Heart right ventricle (tissue), 16 donors: Measurements from ENCODE around the gene MYZAP. TPM values are rescaled to one million over a fixed set of nuclear protein-coding genes. Genes with fewer than 3 reads are reported as not detected.

ENCODE experiments used
- ATAC-seq, 8 donors: fragments of 200-7000 bp; cut with Tn5 transposase; one replicate each; pipeline ENCODE4 v1.9.1; 2020; ENCODE audit warnings: mild to moderate bottlenecking in 8 of 8, moderate library complexity in 8 of 8, moderate number of reproducible peaks in 1 of 8
- DNase-seq, 2 donors: peaks; one replicate each; pipeline ENCODE4 v3.0.0-alpha.2; 2020
- H3K27ac ChIP-seq, 10 donors: fragments of 200-600 bp; sonication (generic) in 2 of 10; one replicate each; pipeline versions ENCODE4 v1.5.0 to v1.8.0; 2020 to 2022; ENCODE audit warnings: mild to moderate bottlenecking in 3 of 10
- H3K27me3 ChIP-seq, 7 donors: fragments of 200-600 bp; one replicate each; pipeline ENCODE4 v1.8.0; 2021 to 2022; ENCODE audit warnings: mild to moderate bottlenecking in 2 of 7
- H3K36me3 ChIP-seq, 9 donors: fragments of 200-600 bp; sonication (generic) in 1 of 9; one replicate each; pipeline versions ENCODE4 v1.5.0 to v1.8.0; 2020 to 2022; ENCODE audit warnings: mild to moderate bottlenecking in 2 of 9
- H3K4me1 ChIP-seq, 9 donors: fragments of 200-600 bp; sonication (generic) in 1 of 9; one replicate each; pipeline versions ENCODE4 v1.5.0 to v1.8.0; 2020 to 2022; ENCODE audit warnings: mild to moderate bottlenecking in 4 of 9
- H3K4me3 ChIP-seq, 10 donors: fragments of 200-600 bp; sonication (generic) in 2 of 10; one replicate each; pipeline versions ENCODE4 v1.5.0 to v1.8.0; 2020 to 2022; ENCODE audit warnings: mild to moderate bottlenecking in 7 of 10, moderate library complexity in 2 of 10
- H3K9me3 ChIP-seq, 11 donors: fragments of 200-600 bp in 10 of 11; sonication (generic) in 2 of 11; one replicate each; pipeline versions ENCODE4 v1.5.0 to v1.8.0; 2013 to 2022; ENCODE audit warnings: mild to moderate bottlenecking in 2 of 11, control low read depth in 1 of 11, moderate library complexity in 1 of 11
- WGBS, 2 donors: extraction: QIAGEN DNeasy Blood & Tissue Kit; methylation state at CpG; one replicate each; pipeline ENCODE4 v1.1.7; 2013; ENCODE audit warnings: inconsistent platforms in 1 of 2; 5-methylcytosine and 5-hydroxymethylcytosine counted together
- intact Hi-C, 10 donors: fragments of 100-400 bp; cut with DNase I; formaldehyde crosslinking; loops; one replicate each; pipeline versions ENCODE4 v1.11.1 to v1.14.2; 2022
- polyA plus RNA-seq, 2 donors: library from polyadenylated mRNA; stranded (reverse); fragments of 200-250 nt; gene quantifications; one replicate each; pipeline ENCODE4 v1.2.3, GENCODE V29; 2013
- total RNA-seq, 10 donors: library from RNA; stranded (reverse); fragmentation: NEBNext Ultra II Directional in 3 of 10; extraction: Animal tissue kit (Norgen Biotek cat#: 25700) in 3 of 10; gene quantifications; one replicate each; pipeline versions ENCODE4 v1.2.1 to v1.2.4, GENCODE V29; 2021 to 2023
- TF ChIP-seq, protein P1 (sequence below), 9 donors: fragments of 200-600 bp; sonication (generic) in 2 of 9; IDR thresholded peaks; one replicate each; pipeline versions ENCODE4 v1.5.0 to v1.8.0; 2021 to 2022; ENCODE audit warnings: antibody characterized with exemption in 9 of 9, mild to moderate bottlenecking in 5 of 9, moderate library complexity in 1 of 9
- donor health status: Arrhythmogenic right ventricular cardiomyopathy.
- donor health status: ischemic (EF 13 %, LVEDD 7.1; RV severe dilation, severe dysfunction).
- donor health status: healthy with polysubstance abuse.
- donor health status: DM: no; HTN: yes; CAD: no.
- donor health status: DM: no; HTN: no; CAD: no.
- donor health status: ischemic (EF 25% LVEDD 6.9; RV normal size, moderate dysfunction).
- donor health status: ischemic (EF 25% LVEDD 5.7; RV mildly dilated, moderate dysfunction).
- donor health status: healthy.
- donor health status: DM: yes; HTN: yes; CAD: no.
- donor health status: Ischemic cardiomyopathy.
- donor health status: ischemic (EF 35%, LVEDD 5.7; RV mildly dilated, moderate dysfunction).
- donor health status: nonischemic (EF 11% LVEDD 7.7; RV severe dilation, severe dysfunction).
- donor health status: DM: yes; HTN: yes; CAD: no.
- donor health status: PGD.
- donor health status: ischemic (EF 29% LVEDD 5.4; RV normal size, mild dysfunction).
- donor health status: nonischemic (EF 23%, LVEDD 6.1; RV moderate dilation, normal function).

The MYZAP gene
- total and polyA plus RNA-seq, 12 donors = 197 to 1,280 (median 880) TPM

DNA sequence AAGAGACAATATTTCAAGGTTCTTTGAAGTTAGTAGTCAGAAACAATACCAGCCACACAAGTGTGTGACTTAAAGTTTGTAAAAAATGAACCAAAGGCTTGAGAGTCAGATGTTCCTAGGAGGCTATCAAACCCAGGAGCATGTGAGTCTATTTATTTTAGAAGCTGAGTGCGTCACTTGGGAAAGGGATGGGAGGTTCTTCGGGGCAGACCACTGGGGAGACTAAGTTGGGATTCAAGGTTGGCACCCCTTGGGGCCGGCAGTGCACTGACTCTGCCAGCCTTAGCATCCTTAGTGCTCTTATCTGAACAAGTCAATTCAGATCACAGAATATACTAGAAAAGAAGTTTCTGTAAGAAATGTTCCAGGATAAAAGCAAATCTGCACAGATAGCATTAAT lies 64.7 kb downstream of the MYZAP start:
- WGBS, 2 donors = 38 to 53% methylated on average over 3 of the region's 3 CpGs
- intact Hi-C loops = loop anchor here in 3 of 10 donors (5.0 to 10.0 kb wide), 2 partner anchors 94 to 762 kb away; no protein-coding TSS in a partner anchor
- Histone ChIP-seq H3K4me3 (no peak overlapping the region), H3K4me1 (peaks cover 4 to 54% (median 19%) of the 10 kb centered on the region in 9 donors), H3K9me3 (no peaks in the 10 kb centered on the region), H3K36me3 (peaks cover 0 to 17% (median 0%) of the 10 kb centered on the region in 9 donors), H3K27ac (peak overlapping the region in 8 of 10 donors; percentile 3 to 76 (median 53)), H3K27me3 (no peaks in the 10 kb centered on the region)
- peak in 6 of 8 donors; percentile 62 to 78 (median 69) for ATAC-seq
- DNase-seq = no peak
- TF ChIP-seq, protein P1, sequence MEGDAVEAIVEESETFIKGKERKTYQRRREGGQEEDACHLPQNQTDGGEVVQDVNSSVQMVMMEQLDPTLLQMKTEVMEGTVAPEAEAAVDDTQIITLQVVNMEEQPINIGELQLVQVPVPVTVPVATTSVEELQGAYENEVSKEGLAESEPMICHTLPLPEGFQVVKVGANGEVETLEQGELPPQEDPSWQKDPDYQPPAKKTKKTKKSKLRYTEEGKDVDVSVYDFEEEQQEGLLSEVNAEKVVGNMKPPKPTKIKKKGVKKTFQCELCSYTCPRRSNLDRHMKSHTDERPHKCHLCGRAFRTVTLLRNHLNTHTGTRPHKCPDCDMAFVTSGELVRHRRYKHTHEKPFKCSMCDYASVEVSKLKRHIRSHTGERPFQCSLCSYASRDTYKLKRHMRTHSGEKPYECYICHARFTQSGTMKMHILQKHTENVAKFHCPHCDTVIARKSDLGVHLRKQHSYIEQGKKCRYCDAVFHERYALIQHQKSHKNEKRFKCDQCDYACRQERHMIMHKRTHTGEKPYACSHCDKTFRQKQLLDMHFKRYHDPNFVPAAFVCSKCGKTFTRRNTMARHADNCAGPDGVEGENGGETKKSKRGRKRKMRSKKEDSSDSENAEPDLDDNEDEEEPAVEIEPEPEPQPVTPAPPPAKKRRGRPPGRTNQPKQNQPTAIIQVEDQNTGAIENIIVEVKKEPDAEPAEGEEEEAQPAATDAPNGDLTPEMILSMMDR (IDR thresholded peaks at IDR 0.05) = no peak

- H3K27ac ChIP-seq = no peak overlapping the region
- intact Hi-C loops = loop anchor here in 3 of 10 donors (5.0 to 10.0 kb wide), 2 partner anchors 95 to 763 kb away; no protein-coding TSS in a partner anchor
These were observed 65.9 kb downstream of the MYZAP start for GRCh38 chr15:57657619-57658018.

GRCh38 chr15:57662091-57662744 lies 70.5 kb downstream of the MYZAP start:
- H3K27me3 ChIP-seq = no peaks in the 10 kb centered on the region
- no peaks in the 10 kb centered on the region for H3K9me3 ChIP-seq
- DNase-seq (no peak), ATAC-seq (no peak)
- peaks cover 0 to 38% (median 0%) of the 10 kb centered on the region in 9 donors for H3K36me3 ChIP-seq
- peaks cover 0 to 25% (median 10%) of the 10 kb centered on the region in 9 donors for H3K4me1 ChIP-seq
- TF ChIP-seq, protein P1 (IDR thresholded peaks at IDR 0.05) = no peak
- peak overlapping the region in 3 of 10 donors; percentile 11 to 25 (median 25) for H3K27ac ChIP-seq
- WGBS, 2 donors = 53 to 57% methylated on average over 3 of the region's 3 CpGs
- no peak overlapping the region for H3K4me3 ChIP-seq
- intact Hi-C loops = loop anchor here in 2 of 10 donors (10.0 kb wide), 1 partner anchor 203 kb away; no protein-coding TSS in a partner anchor

More at GRCh38 chr15:57657619-57658018, 65.9 kb downstream of the MYZAP start:
- ATAC-seq = no peak
- peaks cover 0 to 26% (median 0%) of the 10 kb centered on the region in 9 donors for H3K36me3 ChIP-seq
- TF ChIP-seq, protein P1 (IDR thresholded peaks at IDR 0.05) = no peak
- H3K4me3 ChIP-seq = no peak overlapping the region
- 90 to 92% methylated on average over 1 of the region's 1 CpG for WGBS, 2 donors
- H3K27me3 ChIP-seq = no peaks in the 10 kb centered on the region
- no peaks in the 10 kb centered on the region for H3K9me3 ChIP-seq
- H3K4me1 ChIP-seq = peaks cover 0 to 54% (median 21%) of the 10 kb centered on the region in 9 donors
- no peak for DNase-seq

GRCh38 chr15:57662802-57663201 lies 71.1 kb downstream of the MYZAP start:
- H3K4me3 ChIP-seq = no peak overlapping the region
- TF ChIP-seq, protein P1 (IDR thresholded peaks at IDR 0.05) = no peak
- no peak for DNase-seq
- peak overlapping the region in 2 of 10 donors; percentile 11 to 34 for H3K27ac ChIP-seq
- 94% methylated on average over 1 of the region's 1 CpG for WGBS, 2 donors
- peaks cover 0 to 38% (median 0%) of the 10 kb centered on the region in 9 donors for H3K36me3 ChIP-seq
- no peaks in the 10 kb centered on the region for H3K27me3 ChIP-seq
- no peaks in the 10 kb centered on the region for H3K9me3 ChIP-seq
- peaks cover 0 to 31% (median 13%) of the 10 kb centered on the region in 9 donors for H3K4me1 ChIP-seq
- ATAC-seq = peak in 1 of 8 donors; percentile 45
- intact Hi-C loops = loop anchor here in 2 of 10 donors (10.0 kb wide), 1 partner anchor 202 kb away; no protein-coding TSS in a partner anchor
